Measurements from ENCODE around the gene CFAP97D2.
"Not testable (repeated sequence)": the region's sequence is repeated elsewhere in the genome, so short reads cannot be mapped to it uniquely, and the experiment has no call there.

GRCh38 chr13:114176359-114176902, 2.6 kb upstream of the CFAP97D2 start:
- not testable (repeated sequence) for TF ChIP-seq SOX15 (CRISPR knock-in tag; IDR thresholded peaks at IDR 0.05); FOXK1 (CRISPR knock-in tag; IDR thresholded peaks at IDR 0.05); ZNF396 (CRISPR knock-in tag; IDR thresholded peaks at IDR 0.05; ENCODE audit: borderline replicate concordance)

Measured in WTC11 (cell line).